NCI-H82 treated with DMSO at 0.1 percent for 48 hours (cell line): ENCODE results near the gene CASQ2.

Experiments used
- DNase-seq: peaks from one replicate; lab custom pipeline; 2025; ENCODE audit not compliant: unreplicated experiment; lab: John Stamatoyannopoulos, UW

Gene CASQ2

GRCh38 chr1:115668579-115668978 is 99.9 kb downstream of the CASQ2 start:
- no peak for DNase-seq

- no peak for DNase-seq
Measured at GRCh38 chr1:115666702-115667101, 101.8 kb downstream of the CASQ2 start.

- no peak for DNase-seq
Measured at GRCh38 chr1:115666206-115666605, 102.3 kb downstream of the CASQ2 start.

- DNase-seq = peak; percentile 34
Measured at GRCh38 chr1:115665319-115666096, 103.0 kb downstream of the CASQ2 start.

DNA sequence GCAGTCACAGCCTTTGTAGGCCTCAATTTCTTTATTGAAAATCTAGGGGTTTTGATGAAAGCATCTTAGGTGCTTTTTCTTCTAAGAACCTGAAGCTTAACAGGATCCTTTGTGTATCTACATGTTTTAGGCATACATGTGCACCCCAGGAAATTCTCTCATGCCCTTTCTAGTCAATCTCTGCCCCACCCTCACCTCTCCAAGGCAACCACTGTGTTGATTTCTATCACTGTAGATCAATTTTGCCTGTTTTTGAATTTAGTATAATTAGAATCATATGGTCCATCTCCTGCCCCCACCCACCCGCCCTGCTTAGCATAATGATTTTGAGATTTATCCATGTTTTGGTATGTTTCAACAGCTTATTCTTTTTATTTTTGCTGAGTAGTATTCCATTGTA is 107.4 kb downstream of the CASQ2 start:
- no peak for DNase-seq

DNA sequence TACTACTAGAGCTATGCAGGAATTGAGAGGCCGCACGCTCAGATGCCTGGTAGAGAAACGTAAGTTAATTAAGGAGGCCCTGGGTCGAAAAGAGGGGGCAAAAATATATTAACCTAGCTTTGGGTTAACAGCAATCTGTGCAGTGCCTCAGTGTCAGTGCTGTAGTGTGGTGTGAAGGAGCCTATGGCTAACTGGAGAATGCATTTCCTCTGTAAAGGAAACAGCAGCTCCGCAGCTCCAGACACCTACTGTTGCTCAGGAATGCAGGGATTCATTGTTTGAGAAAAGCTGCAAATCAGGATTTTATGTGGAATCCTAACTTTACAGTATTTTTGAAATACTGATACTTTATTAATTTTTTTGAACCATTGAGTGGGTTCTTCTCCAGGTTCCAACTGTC is 108.4 kb downstream of the CASQ2 start:
- DNase-seq = no peak

GRCh38 chr1:115658646-115659045 is 109.9 kb downstream of the CASQ2 start:
- DNase-seq = no peak

- DNase-seq = no peak
Measured at GRCh38 chr1:115656461-115657077, 111.9 kb downstream of the CASQ2 start.

GRCh38 chr1:115655916-115656315 is 112.6 kb downstream of the CASQ2 start:
- no peak for DNase-seq

- DNase-seq = no peak
Measured at GRCh38 chr1:115655306-115655663, 113.2 kb downstream of the CASQ2 start.

- no peak for DNase-seq
Measured at GRCh38 chr1:115654663-115655305, 113.7 kb downstream of the CASQ2 start.

GRCh38 chr1:115654125-115654524 is 114.4 kb downstream of the CASQ2 start:
- DNase-seq = no peak

- no peak for DNase-seq
Measured at GRCh38 chr1:115652236-115652788, 116.2 kb downstream of the CASQ2 start.

- DNase-seq = no peak
Measured at GRCh38 chr1:115651391-115651790, 117.1 kb downstream of the CASQ2 start.

- DNase-seq = no peak
Measured at GRCh38 chr1:115650961-115651360, 117.6 kb downstream of the CASQ2 start.
